HG03571 (cell line): Measurements from ENCODE around the gene AFAP1.

ENCODE experiments used
- ATAC-seq: cut with Tn5 transposase; IDR thresholded peaks from one replicate; pipeline ENCODE4 v1.9.1; 2021; ENCODE audit not compliant: unreplicated experiment

AFAP1 gene

DNA sequence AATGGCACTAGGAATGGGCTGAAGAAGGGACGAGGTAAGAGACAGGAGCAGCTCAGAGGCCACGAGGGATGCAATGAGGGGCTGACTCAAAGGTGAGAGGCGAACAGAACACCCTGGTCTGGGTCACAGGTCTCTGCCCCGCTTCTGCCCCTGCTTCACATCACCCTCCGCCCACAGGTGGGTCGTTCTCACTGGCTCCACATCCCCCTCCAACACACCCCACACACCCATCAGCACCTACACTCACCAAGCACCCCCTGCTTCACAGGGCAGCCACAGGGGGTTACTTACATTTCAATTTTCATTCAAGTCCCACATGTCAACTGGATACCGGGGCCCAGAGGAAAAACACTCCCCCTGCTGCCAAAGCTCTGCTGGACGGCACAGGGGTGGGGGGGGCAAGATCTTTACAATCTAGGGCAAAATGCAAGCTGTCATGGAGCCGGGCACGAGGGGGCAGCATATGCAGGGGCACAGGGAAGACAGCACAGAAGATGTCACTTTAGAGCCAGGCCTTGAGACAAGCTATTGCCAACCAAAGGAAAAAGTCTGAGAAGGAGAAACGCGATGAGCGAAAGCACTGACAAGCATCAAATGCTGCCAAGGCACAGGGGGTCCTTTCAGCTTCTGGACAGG is 94.0 kb downstream of the AFAP1 start:
- no peak for ATAC-seq

DNA sequence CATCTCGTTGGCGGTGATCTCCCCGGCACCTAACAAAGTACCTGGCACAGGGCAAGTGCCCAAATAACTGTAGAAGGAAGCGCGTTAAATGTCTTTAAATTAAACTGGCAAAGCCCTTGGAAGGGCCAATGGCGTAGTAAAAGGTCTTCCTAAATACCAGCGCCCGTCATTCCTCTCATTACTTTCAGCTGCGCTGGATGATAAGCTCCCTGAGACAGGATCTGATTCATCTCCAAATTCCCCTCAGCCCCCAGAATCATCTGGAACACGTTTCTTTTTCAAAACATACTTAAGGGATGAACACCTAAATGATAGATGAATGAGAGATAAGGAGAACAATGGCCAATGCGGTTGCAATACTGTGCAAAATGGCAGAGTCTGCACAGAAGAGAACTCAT is 95.1 kb downstream of the AFAP1 start:
- ATAC-seq, result no peak

DNA sequence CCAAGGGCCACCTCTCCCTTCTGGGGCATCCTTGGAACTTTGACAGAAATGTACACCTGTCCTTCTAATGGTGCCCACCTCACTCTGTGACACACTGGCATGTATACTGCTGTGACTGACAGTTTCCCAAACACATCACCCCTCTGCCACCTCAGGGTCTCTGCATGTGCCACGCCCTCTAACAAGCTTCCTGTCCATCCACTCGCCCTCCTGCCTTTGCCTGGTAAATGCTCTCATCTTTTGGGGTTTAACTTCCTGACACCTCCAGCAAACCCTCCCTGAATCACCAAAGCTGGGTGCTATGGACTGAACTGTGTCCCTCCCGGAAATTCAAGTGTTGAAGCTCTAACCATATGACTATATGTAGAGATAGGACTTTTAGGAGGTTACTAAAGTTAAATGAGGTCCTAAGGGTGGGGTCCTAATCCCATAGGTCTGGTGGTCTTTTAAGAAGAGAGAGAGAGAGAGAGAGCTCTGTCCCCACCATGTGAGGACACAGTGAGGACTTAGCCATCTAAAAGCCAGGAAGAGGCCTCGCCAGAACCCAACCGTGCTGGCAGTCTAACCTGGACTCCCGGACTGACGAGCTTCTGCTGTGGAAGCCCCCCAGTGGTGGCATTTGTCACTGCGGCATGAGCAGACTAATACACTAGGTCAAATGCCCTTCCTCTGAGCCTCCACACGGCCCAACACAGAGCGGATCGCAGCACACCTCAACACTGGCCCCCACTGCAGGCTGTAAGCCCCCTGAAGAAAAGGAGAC is 95.6 kb downstream of the AFAP1 start:
- ATAC-seq, result no peak

DNA sequence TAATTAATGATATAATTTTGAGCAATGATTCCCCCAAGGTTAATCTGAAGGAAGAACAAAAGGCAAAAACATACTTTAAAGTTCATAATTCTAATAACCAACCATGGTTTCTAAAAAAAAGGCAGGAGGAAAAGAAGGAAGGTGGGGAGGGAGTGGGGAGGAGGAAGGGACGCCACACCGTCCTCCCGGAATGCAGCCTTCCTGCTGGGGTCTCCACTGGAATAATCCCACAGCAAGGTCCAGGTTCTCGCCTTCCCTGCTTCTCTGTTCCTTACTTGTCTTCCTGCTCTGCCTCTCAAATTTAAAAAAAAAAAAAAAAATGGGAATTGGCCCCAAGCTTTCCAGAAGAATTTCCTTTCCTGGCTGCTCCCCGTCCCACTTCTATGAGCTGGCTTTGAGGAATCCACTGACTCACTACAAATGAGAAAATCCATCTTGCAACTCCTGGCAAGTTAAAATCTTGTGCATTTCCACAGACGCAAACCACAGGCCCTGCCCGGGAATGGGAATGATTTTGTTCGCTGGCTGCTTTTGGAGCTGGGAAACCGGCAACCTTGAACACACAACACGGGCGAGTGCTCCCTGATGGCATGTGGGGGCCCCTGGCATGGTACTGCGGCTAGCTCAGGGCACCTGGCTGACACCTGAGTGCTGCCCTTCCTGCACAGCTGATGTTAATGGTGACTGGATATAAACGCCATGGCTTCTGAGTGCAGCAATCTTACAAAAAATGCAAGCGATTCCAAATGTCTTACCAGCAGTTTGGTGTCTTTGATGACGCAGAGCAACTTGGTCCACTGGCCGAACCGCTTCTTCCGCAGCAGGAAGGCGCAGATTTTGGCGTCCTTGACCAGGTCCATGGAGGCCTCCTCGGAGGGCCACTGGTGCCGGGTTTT is 97.0 kb downstream of the AFAP1 start:
- ATAC-seq, result no peak

DNA sequence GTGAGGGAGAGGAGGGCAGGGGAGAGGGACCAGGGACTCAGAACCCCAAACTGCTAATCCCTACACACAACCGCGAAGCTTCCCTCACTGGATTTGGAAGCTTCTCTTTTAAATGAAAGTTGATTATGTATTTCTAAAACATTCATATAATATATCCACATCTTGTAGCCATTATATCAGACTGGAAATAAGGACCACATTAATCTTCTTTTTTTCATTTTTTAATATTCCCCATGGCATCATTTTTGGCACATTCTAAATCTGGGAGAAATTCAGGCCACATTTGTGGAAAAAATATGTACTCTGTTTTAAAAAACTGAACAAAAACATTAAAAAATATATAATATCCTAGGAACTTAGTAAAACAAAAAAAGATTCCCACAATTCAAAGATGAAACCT is 97.8 kb downstream of the AFAP1 start:
- ATAC-seq, result no peak

DNA sequence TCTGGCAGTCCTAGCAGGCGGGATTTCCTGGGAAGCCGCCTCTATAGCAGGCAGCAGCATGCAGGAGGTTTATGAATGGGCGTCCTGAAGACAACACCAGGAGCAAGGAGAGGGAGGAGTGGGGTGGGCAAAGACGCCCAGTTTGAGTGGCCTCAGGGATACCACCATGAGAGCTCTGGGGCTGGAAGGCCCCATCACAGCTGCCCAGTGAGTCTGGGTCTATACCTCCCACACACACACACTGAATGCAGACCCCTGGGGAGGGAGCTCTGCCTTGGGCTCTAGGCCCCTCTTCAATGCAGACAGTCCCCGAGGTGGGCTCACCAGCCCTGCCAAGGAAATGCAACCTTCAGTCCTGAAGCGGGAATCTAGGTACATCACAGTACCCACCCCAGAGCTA is 98.6 kb downstream of the AFAP1 start:
- no peak for ATAC-seq

DNA sequence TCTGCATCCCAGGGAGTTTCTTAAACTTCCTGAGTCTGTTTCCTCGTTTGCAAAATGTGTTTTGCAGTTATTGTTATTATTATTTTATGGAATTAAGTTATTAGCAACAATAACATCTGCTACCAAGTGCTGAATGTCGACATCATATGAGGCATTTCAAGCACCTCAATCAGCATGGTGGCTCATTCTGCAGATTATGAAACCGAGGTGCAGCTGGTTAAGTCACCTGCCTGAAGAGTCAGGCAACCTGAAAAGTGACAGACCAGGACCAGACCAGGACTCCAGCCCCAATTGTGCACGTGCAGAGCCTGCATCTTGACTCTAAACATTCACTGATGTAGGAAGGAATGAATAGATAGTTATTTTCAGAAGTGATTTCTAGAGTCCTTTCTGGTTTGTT is 99.8 kb downstream of the AFAP1 start:
- no peak for ATAC-seq

DNA sequence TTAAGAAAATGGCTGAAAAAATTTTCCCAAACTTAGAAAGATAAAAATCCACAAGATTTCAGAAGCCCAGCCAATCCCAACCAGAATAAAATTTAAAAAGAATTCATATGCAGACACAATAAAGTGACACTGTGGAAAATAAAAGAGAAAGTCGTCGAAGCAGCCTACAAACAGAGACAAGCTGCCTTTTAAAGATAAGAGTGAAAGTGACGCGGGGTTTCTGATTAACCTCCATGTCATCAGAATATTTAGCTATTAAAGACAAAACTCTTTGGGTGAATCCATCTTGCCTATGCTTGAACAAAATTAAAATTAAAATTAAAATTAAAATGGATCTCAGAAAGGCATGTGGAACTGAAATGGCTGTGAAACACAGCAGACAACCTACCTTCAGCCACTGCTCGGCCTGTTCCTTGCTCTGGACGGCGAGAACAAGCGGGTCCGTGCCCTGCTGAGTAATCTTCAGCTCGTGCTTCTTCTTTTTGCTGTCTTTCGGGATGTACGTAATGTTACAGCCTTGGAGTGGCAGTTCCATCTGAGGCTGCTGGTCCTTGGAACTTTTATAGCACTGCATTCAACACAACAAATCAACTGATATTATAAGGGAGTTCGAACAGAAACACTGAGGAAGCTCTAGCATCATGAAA is 101.4 kb downstream of the AFAP1 start:
- ATAC-seq, result no peak

DNA sequence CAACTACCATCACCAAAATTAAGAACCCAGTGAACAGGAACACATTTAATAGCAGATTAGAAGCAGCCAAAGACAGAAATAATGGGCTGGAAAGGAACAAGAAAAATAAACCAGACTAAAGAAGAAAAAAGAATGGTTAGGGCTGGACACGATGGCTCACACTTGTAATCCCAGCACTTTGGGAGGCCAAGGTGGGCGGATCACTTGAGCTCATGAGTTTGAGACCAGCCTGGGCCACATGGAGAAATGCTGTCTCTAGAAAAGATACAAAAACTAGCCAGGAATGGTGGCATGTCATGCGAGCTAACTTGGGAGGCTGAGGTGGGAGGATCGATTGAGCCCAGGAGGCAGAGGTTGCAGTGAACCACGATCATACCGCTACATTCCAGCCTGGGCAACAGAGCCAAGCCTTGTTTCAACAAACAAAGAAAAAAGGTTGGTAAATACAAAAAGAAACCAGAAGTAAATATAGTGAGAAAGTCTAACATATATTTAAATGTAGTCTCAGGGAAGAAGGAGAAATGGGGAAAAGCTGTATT is 102.0 kb downstream of the AFAP1 start:
- no peak for ATAC-seq

DNA sequence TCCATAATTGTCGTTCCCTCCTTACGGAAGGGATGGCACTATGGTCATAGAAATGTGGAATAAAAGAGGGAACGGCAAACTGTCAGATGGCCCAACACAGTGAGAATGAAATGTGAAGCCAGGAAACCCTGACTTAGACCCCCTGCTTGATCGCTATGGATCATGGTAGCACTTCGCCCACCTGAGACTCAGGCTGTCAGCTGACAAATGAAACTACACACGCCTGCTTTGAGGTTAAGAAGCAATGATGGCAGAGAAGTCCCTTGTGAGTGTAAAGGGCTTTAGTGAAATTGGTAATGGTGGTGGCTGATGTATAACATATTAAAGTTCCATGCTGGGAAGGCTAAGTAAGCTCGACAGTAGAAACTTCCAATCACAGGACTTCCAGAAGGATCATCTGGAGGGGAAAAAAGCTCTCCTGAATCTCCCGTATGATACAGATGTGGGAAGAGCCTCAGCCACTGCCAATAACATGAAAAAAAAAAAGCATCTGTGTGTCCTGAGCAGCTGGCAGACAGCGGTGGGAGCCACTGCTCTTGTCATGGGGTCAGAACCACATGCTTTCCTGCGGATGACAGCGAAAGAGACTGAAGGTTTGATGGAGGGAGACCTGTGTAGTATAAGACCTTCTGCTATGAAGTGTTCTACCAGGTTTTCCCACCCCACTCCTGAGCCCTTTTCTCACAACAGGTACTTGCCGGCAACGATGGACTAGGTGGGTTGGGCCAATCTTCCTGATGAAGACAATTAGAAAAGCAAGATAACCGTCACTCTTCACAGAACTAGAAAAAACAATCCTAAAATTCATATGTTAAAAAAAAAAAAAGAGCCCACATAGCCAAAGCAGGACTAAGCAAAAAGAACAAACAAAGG is 107.6 kb downstream of the AFAP1 start:
- ATAC-seq, result no peak

DNA sequence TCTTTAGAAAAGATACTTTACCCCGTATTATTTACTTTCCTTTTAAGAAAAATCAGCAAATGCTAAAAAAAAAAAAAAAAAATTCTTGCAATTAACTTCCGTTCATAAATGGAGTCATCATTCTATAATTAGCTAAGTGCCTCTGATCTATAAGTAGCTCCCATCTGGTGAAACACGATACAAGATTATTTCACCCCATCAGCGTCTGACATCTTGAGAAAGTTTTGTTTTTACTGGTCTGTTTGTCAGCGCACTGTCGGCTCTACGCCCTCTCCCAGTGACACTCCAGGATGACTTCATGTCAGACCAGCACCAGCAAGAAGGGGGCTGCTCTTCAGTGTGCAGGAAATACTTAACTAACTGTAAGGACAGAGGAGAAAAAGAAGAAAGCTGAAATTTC is 108.3 kb downstream of the AFAP1 start:
- ATAC-seq, result no peak

DNA sequence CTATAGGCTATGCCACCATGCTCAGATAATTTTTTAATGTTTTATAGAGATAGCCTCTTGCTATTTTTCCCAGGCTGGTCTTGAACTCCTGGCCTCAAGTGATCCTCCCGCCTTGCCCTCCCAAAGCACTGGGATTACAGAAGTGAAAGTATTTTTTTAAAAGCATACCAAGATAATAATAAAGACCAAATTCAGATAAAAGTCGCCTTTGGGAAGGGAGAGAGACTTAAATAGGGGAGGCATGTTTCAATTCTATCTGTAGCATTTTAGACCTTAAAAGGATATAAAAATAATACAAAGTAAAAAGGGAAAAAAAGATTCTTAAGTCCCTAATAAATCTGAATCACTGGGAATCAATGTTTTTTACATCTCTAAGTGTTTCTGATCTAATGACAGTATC is 108.9 kb downstream of the AFAP1 start:
- ATAC-seq, result no peak

DNA sequence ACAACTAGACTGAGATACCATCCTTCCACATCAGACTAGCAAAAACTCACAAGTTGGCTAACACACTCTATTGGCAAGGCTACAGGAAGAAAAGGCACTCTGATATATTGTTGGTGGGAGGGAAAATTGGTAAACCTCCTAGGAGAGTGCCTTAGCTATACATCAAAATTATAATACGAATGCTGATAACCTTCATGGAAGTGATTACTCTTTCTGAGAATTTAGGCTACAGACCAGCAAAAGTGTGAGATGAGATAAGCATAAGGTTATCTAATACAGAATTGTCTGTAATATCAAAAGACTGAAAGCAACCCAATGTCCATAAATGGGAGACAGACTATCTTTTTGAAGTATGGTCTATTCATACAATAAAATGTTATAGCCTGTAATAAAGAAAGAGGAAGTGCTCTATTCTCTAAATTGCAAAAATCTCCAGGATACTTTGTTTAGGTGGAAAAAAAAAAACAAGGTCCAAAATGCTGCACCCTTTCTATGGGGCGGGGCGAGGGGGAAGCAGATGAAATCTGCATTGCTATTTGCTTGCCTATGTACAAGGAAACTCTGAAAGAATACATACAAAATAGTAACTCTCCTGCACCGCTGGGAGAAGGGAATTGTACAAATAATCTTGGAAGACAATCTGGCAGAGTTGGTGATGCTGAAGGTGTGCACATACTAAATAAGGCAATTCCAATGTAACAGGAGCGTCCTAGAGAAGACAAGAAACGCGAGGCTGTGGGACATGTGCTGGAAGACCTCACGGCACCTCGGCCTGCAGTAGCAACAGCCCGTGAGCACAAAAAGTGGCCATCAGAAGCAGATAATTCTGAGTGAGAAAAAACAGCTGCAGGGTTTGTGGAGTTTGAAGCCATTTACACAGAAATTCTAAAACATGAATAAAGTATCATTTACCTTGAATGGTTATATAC is 109.7 kb downstream of the AFAP1 start:
- no peak for ATAC-seq

DNA sequence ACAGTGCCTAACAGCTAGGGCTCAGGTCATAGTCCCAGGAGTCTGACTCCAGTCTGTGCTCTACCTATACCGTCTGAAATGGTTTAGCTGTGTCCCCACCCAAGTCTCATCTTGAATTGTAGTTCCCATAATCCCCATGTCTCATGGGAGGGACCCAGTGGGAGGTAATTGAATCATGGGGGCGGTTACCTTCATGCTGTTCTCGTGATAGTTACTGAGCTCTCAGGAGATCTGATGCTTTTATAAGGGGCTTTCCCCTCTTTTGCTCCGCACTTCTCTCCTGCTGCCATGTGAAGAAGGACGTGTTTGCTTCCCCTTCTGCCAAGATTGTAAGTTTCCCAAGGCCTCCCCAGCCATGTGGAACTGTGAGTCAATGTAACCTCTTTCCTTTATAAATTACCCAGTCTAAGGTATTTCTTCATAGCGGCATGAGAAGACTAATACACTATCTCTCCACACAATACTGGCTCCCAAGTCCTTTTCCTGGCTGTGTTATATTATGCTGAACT is 110.8 kb downstream of the AFAP1 start:
- no peak for ATAC-seq

DNA sequence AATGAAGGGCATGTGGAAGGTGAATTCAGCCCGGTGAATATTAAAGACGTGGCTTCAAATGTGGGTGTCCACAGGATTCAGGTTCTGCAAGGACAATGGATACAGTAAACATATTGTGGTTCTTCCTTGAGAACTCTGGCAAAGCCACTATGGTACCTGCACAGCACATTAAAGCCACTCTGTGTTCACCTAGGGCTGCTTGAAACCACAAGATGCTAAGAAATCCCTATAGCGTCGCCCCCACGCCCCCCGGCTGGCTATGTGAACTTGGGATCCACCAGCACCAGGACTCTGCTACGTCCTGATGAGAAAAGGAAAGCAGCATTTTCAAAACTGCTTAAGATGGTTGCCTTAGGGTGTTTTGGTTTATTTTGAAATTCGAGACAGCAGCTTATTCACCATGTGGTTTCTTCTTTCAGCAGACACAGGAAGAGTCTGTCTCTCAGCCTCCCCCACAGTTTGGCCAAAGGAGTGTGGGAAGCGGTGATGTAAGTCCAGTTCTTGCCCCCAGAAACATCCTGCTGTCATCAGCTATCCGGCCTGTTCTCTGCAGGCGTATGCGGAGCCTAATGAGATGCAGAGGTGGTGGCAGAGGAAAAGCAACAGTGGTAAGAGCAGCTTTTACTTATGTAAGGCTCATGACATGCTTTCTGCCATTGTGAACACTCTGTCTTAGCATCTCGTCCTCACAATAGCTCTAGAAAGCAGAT is 111.5 kb downstream of the AFAP1 start:
- ATAC-seq, result no peak

DNA sequence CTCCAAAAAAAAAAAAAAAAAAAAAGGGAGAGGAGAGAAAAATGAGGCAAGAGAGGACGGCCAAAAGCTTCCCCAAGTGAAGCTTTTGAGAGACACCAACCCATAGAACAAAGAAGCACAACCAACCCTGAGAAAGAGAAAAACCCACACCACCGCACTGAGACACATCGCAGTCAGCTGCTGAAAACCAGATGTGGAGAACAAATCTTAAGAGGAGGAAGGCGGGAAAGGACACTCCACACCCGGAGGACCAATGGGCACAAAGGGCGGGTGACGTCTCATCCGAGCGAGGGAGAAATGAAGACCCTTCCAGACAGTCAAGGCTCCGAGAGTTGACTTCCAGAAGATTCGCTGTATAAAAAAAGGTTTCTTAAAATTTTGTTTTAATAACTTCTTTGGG is 112.1 kb downstream of the AFAP1 start:
- no peak for ATAC-seq

DNA sequence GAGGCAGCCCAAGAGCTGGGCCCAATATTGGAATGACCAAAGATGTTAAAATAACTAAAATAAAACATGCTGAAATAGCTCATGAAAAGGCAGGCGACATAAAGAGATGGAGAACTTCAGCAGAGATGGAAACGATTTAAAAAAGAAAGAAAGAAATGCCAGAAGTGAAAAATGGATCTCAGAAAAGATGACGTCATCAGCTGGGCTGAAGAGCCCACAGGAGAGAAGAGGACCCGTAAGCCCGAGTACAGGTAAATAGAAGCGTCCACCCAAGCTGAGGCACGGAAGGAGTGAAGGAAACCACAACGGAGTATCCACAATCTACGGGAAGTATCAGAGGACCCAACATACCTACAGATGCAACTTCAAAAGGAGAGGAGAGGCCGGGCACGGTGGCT is 112.8 kb downstream of the AFAP1 start:
- ATAC-seq, result no peak

DNA sequence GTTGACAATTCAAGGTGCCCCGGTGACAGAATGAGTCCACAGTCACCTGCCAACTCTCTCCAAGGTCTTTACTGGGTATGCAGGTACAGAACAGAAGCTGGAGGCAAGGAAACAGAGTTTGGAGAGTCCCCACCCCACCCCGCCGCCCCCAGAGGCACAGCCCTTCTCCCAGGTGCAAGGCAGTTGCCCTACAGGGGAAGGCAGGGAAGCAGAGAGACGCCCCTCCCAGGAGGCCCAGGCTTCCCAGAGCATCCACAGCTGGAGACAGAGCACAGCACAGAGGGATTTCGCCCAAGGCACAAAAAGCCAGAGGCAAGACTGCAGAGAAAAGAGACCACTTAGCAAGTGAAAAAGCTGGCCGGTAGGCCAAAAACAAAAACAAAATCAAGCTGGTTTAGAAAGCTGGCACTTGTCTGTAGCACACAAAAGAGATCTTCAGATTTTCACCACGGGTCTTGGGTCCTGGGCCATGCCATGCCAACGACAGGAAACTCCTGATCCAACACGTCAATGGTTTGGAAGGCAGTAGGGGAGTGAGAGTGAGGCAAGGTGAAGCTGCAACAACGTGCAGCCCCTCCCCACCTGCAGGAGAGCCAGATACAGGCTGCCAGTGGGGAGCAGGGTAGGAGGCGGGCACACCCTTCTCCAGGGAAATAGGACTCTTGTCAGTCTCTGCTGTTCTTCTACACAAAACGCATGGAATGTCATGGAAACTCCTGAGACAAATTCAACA is 113.3 kb downstream of the AFAP1 start:
- no peak for ATAC-seq
